Calu3 (cell line): ENCODE data around the gene HLTF. TPM values are rescaled to one million over a fixed set of nuclear protein-coding genes. Genes with fewer than 3 reads are reported as not detected.

Experiments
- Bru-seq: library from RNA; stranded (reverse); fragments of 400-500 nt; gene quantifications from one replicate; lab custom pipeline; 2021; lab: Mats Ljungman, UMichigan
- BruChase-seq, 2 experiments: library from RNA; stranded (reverse); fragments of 400-500 nt; gene quantifications; one replicate each; lab custom pipeline; 2021; lab: Mats Ljungman, UMichigan
- BruUV-seq: library from RNA; stranded (reverse); fragments of 400-500 nt; replicated peaks from 2 replicates; lab custom pipeline; 2021; lab: Mats Ljungman, UMichigan
- CTCF ChIA-PET: fragments of 300-600 bp; sonication (Branson Sonifier 250); formaldehyde crosslinking; loops from one replicate; lab custom pipeline; 2022; ENCODE audit warnings: antibody characterized with exemption; lab: Charles Lee
- DNase-seq: peaks from one replicate; pipeline ENCODE4 v3.0.0; 2022
- H3K27ac Mint-ChIP-seq: one replicate; pipeline ENCODE4 v1.8.0; 2022; ENCODE audit warnings: mixed read lengths; ENCODE audit not compliant: unreplicated experiment
- H3K27me3 Mint-ChIP-seq: one replicate; pipeline ENCODE4 v1.8.0; 2022; ENCODE audit warnings: mixed read lengths; ENCODE audit not compliant: unreplicated experiment
- H3K36me3 Mint-ChIP-seq: one replicate; pipeline ENCODE4 v1.8.0; 2022; ENCODE audit warnings: mild to moderate bottlenecking, moderate library complexity, mixed read lengths; ENCODE audit not compliant: insufficient read depth, unreplicated experiment
- H3K4me1 Mint-ChIP-seq: one replicate; pipeline ENCODE4 v1.8.0; 2022; ENCODE audit warnings: mild to moderate bottlenecking, low read depth, mixed read lengths; ENCODE audit not compliant: unreplicated experiment
- H3K4me3 Mint-ChIP-seq: one replicate; pipeline ENCODE4 v1.8.0; 2022; ENCODE audit warnings: mild to moderate bottlenecking, low read depth, moderate library complexity, mixed read lengths; ENCODE audit not compliant: unreplicated experiment
- H3K9me3 Mint-ChIP-seq: one replicate; pipeline ENCODE4 v1.8.0; 2022; ENCODE audit warnings: low read depth, mixed read lengths; ENCODE audit not compliant: unreplicated experiment
- intact Hi-C: fragments of 100-400 bp; cut with micrococcal nuclease; formaldehyde crosslinking; loops from one replicate; pipeline ENCODE4 v1.10.0; 2022; ENCODE audit not compliant: unreplicated experiment
- long read RNA-seq: library from polyadenylated mRNA; stranded (forward); transcript quantifications from one replicate; pipeline ENCODE4 v2.0.0, GENCODE V29; 2022
- total RNA-seq: library from RNA; stranded (reverse); gene quantifications from 2 replicates; pipeline ENCODE4 v1.2.3, GENCODE V29; 2022
- TF ChIP-seq, protein P1 (sequence below): fragments of 200-600 bp; IDR thresholded peaks from one replicate; pipeline ENCODE4 v1.8.0; 2022; ENCODE audit warnings: antibody characterized with exemption; ENCODE audit not compliant: unreplicated experiment

HLTF gene
- total RNA-seq (59.4 and 63.5 TPM in 2 replicates), Bru-seq, nascent RNA (percentile 79 among the genes with signal in this experiment), BruChase-seq, experiment 1, labeled RNA remaining after a 6-hour chase (percentile 87 among the genes with signal in this experiment), BruChase-seq, experiment 2, labeled RNA remaining after a 2-hour chase (percentile 83 among the genes with signal in this experiment)
- long read RNA-seq, full-length matches to known transcripts = 22 of 43 reads
- long read RNA-seq, partial matches to known transcripts = 5 of 43 reads
- long read RNA-seq, other reads (novel, unspliced or antisense) = 16 of 43 reads

DNA sequence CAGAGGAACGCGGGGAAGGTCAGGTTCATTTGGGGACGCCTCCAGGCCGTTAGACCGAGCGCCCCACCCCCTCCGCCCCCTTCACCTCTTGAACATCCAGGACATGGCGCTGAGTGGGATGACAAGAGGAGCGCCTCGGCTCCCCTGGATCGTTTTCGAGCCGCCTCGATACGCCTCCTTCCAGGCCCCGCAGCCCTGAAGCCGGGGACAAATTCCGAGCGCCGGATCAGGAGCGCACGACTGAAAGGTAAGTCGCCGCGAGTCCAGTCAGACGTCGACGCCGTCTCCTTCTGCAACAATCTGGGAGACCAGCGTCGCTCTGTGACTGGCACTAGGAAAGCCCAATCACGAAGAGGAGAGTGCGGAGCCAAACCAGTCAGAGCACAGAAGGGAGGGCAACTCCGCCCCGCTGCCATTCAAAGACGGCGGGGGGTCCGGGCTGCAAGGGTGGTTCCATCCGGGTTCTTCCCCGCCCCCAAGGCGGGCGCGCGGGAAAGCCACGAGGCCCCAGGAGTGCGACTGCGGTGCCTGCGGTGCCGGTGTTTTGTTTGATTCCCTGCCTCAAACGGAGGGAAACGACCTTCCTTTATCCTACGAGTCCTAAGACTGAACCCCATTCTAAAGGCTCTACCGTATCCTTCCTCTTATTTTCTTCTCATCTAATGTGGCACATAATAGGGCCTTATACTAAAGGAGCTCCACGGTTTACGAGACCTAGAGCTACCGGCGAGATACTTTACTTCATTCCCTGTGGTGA lies at the start of gene HLTF:
HLTF (minus strand) TSS at position 302 of the 757 bp plus-strand sequence; CDS start at position 105, 197 bp downstream.
- H3K4me1 Mint-ChIP-seq = peaks cover 22% of the 10 kb centered on the region
- intact Hi-C loops = no loop called here

GRCh38 chr3:149134575-149134974 lies 48.2 kb upstream of the HLTF start:
- no peak for DNase-seq
- Mint-ChIP-seq H3K36me3 (peaks cover 29% of the 10 kb centered on the region), H3K9me3 (no peaks in the 10 kb centered on the region), H3K4me1 (peaks cover 33% of the 10 kb centered on the region), H3K4me3 (no peak overlapping the region), H3K27ac (no peak overlapping the region), H3K27me3 (no peaks in the 10 kb centered on the region)
- TF ChIP-seq, protein P1, sequence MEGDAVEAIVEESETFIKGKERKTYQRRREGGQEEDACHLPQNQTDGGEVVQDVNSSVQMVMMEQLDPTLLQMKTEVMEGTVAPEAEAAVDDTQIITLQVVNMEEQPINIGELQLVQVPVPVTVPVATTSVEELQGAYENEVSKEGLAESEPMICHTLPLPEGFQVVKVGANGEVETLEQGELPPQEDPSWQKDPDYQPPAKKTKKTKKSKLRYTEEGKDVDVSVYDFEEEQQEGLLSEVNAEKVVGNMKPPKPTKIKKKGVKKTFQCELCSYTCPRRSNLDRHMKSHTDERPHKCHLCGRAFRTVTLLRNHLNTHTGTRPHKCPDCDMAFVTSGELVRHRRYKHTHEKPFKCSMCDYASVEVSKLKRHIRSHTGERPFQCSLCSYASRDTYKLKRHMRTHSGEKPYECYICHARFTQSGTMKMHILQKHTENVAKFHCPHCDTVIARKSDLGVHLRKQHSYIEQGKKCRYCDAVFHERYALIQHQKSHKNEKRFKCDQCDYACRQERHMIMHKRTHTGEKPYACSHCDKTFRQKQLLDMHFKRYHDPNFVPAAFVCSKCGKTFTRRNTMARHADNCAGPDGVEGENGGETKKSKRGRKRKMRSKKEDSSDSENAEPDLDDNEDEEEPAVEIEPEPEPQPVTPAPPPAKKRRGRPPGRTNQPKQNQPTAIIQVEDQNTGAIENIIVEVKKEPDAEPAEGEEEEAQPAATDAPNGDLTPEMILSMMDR = no peak
- CTCF ChIA-PET = no interaction called here
- intact Hi-C loops = loop anchor here (5.0 kb wide), 1 partner anchor 48 kb away; no protein-coding TSS in a partner anchor
- BruUV-seq = no TSS peak

More for the DNA sequence above, at the start of gene HLTF:
- peaks cover 27% of the 10 kb centered on the region for H3K36me3 Mint-ChIP-seq
- CTCF ChIA-PET = interaction anchor here (0.6 kb wide), 1 partner anchor 126 kb away, joined by 3 read pairs; no protein-coding TSS in a partner anchor
- TF ChIP-seq, protein P1 = no peak
- H3K27me3 Mint-ChIP-seq = no peaks in the 10 kb centered on the region
- peak within 1 kb of the TSS; percentile 94 for H3K4me3 Mint-ChIP-seq
- H3K27ac Mint-ChIP-seq = peak within 1 kb of the TSS; percentile 86
- DNase-seq = peak; percentile 99
- no TSS peak for BruUV-seq
- H3K9me3 Mint-ChIP-seq = no peaks in the 10 kb centered on the region

DNA sequence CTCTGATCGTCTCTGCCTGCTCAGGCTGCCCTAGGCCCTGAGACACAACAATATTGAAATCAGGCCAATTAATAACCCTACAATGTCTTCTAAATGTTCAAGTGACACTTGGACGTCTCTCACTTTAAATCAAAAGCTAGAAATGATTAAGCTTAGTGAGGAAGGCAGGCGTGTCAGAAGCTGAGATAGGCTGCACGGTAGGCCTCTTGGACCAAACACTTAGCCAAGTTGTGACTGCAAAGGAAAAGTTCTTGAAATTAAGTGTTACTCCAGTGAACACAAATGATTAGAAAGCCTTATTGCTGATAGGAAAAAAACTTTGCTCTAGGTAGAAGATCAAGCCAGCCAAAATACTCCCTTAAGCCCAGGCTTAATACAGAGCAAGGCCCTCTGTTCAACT lies 45.3 kb upstream of the HLTF start:
- H3K27ac Mint-ChIP-seq = peak overlapping the region; percentile 91
- peak overlapping the region; percentile 94 for H3K4me3 Mint-ChIP-seq
- H3K27me3 Mint-ChIP-seq = no peaks in the 10 kb centered on the region
- H3K36me3 Mint-ChIP-seq = peaks cover 37% of the 10 kb centered on the region
- CTCF ChIA-PET = interaction anchor here (1.3 to 1.8 kb wide), 3 partner anchors 11 to 134 kb away, joined by 3 to 10 read pairs (median 4); no protein-coding TSS in a partner anchor
- DNase-seq = no peak
- intact Hi-C loops = loop anchor here (5.0 kb wide), 1 partner anchor 51 kb away; no protein-coding TSS in a partner anchor
- TF ChIP-seq, protein P1 = no peak
- H3K4me1 Mint-ChIP-seq = peaks cover 33% of the 10 kb centered on the region
- no TSS peak for BruUV-seq
- H3K9me3 Mint-ChIP-seq = no peaks in the 10 kb centered on the region
